HG03378 (cell line): ENCODE results near the gene PIK3AP1.
"Not testable (repeated sequence)": the region's sequence is repeated elsewhere in the genome, so short reads cannot be mapped to it uniquely, and the experiment has no call there.

ENCODE experiments used
- ATAC-seq: cut with Tn5 transposase; IDR thresholded peaks from one replicate; pipeline ENCODE4 v1.9.1; 2021; ENCODE audit warnings: mild to moderate bottlenecking, moderate library complexity; ENCODE audit not compliant: unreplicated experiment

The PIK3AP1 gene

DNA sequence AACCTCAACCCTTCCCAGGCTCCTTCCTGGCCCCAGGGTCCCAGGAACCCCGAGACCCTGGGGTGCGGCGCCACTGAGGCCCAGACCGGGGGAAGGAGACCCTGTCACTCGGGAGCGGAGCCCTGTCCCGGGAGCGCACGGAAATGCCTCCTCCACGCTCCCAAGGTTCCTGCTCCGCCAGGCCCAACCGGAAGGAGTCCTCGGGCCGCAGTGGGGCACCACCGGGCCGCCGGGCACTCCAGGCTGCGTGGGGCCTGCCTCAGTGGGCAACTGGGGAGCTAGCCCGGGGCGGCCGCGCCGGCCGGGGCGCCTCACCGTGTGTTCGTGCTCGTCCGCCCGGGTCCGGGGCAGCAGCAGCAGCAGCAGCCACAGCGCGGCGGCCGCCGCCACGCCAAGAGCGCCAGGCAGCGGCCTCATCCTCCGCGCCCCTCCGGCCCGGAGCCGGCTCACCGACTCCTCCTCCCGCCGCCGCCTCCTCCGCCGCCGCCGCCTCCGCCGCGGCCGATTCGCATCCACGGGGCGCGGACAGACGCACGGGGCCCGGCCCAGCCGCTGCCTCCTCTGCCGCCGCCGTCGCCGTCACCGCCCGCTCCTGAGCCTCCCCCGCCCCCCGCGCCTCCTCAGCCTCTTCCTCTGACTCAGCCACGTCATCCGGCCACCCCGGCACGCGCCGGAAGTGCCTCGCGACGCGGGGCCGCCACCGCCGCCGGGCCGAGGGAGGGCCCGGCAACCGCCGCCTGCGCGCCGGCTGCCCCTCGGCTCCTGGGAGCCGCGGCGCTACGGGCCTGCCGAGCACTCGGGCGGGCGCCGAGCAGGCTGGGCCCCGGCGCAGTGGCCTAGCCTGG, 133.7 kb downstream of the PIK3AP1 start, which contains the start of gene TM9SF3:
TM9SF3 (minus strand) TSS at position 594 of the 845 bp plus-strand sequence; CDS start at position 417, 177 bp downstream.
- ATAC-seq, result peak; percentile 37

DNA sequence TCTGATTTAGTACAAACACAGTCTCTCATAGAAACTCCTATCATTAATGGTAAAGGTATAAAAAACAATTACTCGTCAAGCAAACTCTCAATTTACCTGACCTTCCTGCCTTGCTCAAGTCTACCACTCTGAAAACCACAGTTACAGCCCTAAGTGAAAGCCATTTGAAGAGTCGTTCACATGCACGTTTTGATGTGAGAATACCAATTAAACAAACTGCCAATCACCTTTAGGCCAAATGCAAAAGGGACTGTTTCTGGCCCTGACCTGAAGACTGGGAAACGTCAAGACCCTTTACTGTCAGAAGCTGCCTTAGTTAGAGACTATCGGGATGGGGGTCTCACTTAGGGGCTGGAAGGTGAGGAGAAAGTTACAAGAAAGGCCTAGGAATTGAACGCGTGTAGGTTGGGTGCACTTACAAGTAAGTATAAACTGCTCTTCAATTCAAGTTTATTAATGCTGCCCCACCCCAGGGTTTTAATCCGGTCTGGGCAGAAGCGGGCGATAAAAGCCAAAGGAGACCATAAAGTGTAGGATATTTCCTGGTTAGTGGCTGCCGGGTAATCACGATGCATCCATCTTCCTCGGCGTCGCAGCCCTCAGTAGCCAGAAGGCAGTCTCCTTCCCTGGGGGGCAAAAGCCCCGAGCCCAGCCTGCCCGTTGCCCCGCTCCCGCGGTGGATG, 134.4 kb downstream of the PIK3AP1 start:
- peak; percentile 25 for ATAC-seq

DNA sequence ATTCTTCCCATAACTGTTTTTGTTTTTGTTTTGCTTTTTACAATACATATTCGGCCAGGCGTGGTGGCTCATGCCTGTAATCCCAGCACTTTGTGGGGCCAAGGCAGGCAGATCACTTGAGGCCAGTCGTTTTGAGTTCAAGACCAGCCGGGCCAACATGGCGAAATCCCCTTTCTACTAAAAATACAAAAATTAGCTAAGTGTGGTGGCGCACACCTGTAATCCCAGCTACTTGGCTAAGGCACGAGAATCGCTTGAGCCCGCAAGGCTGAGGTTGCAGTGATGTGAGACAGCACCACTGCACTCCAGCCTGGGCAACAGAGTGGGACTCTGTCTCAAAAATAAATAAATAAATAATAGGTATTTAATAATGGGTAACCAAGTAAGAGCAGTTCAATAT, 135.8 kb downstream of the PIK3AP1 start:
- no peak for ATAC-seq

DNA sequence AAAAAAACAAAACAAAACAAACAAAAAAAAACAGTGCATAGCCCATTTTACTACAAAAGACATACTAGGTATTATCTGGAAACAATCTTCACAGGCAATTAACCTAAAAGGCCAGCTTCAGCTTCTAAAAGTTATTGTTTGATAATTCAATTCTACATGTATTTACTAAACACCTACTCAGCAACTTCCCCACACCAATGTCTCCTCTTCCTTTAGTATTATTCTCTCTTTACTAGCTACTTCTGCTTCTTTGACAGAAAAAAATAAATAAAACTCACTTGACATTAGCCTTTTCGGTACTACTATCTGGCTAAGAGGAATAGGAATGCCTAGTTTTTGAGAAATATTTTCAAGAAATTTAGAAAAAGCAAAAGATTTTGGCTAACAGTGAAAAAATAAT, 136.3 kb downstream of the PIK3AP1 start:
- ATAC-seq, result no peak

DNA sequence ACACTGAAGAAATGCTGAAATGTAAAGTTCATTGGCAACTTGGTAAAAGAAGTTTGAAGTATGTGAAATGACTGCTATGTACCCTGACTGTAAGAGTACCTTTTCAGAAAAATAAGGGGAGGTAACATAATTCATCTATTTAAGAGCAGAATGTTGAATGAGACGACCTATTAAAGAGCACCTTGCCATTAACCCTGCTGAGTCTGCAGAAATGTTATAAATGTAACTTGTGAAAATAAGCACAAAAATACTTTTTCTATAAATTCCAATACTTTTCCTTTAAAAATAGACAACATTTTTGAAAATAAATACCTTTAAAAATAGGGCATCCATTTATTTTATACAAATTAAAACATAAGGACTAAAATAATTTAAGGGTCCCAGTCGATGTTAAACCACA, 141.2 kb downstream of the PIK3AP1 start:
- no peak for ATAC-seq

DNA sequence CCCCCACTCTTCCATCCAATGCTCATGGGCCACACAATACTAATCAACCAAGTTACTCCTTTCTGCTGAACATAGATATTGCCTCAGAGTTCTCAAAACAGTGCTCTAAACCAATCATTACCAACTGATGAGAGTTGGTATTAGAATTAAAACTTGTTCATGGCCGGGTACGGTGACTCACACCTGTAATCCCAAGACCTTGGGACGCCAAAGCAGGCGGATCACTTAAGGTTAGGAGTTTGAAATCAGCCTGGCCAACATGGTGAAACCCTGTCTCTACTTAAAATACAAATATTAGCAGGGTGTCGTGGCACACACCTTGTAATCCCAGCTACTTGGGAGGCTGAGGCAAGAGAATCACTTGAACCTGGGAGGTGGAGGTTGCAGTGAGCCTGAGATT, 141.7 kb downstream of the PIK3AP1 start:
- ATAC-seq, result no peak

DNA sequence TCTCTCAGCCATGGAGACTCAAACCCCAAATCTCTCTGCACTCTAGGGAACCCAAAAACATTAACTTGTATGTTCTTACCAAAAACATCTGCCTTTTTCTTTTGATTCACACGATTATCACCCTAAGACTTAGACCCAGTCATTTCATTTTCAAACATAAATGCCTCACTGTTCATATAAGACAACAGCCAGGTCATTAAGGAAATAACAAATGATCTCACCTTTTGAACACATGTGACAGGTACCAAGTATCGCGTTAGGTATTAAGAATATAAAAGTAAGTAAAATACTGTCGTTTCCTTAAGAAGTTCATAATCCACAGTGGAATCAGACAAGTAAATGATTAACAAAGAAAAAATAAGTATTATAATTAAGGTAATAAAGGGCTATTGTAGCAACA, 142.3 kb downstream of the PIK3AP1 start:
- no peak for ATAC-seq

DNA sequence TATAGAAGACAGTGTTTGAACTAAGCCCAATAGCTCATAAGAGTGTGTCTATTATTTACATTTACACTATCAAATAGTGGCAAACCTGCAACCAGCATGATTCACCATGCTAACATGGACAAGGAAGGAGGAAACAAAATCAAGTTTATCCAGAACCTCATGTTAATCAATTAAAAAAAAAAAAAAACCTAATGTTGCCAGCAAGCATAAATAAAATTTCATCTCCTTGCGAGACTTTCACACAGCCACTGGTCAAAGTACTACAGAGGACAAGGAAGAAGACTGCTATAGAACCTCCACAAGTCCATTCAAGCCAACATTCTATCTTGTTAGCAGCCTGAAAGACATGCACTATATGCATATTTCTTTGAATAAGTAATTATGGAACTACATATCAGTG, 143.2 kb downstream of the PIK3AP1 start:
- ATAC-seq, result no peak

DNA sequence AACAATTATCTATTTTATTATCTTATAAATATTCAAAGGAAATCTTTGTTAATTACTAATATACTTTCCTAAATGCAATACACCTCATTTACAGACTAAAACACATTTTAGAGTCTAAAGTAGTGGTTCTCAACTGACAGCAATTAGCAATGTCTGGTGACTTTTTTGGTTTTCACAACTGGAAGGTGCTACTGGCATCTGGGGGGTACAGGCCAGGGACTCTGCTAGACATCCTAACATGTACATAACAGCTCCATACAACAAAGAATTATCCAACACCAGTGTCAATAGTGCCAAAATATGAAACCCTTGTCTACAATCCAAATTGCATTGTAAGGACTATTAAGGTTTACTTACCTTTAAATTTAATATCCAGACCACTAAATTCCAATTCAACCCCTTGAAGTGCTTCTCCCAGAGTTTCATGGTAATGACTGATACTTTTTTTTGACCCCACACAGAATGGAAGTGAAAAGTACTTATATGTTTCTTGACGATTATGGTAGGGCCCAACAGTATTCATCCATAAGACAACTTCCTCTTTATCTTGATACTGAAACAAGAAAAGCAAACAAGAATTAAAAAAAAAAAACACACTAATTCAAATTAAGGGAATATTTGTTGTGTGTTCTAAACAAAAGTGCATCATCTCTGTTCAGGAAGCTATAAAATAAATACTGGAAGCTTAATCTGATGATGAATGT, 143.9 kb downstream of the PIK3AP1 start:
- no peak for ATAC-seq

DNA sequence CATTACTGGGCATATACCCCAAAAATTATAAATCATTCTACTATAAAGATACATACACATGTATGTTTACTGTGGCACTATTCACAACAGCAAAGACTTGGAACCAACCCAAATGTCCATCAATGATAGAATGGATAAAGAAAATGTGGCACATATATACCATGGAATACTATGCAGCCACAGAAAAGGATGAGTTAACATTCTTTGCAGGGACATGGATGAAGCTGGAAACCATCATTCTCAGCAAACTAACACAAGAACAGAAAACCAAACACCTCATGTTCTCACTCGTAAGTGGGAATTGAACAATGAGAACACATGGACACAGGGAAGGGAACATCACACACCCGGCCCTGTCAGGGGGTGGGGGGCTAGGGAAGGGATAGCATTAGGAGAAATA, 145.8 kb downstream of the PIK3AP1 start:
- not testable (repeated sequence) for ATAC-seq

DNA sequence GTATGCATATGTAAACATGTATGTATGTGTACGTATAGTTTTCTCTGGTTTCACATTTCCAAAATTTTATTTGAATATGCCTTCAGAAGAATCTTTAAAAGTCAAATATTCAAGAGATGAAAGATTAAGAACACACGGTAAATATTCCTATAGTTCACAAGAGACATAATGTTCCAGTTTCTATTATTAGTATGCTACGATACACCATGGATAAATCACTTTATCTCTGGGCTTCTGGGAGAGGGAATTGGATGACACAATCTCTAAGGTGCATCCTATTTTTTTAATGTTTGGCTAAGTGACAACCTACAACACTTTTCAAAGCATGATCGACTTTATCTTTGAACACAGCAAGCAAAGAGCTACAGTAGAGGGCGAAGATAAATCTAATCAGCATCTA, 147.3 kb downstream of the PIK3AP1 start:
- ATAC-seq, result no peak

DNA sequence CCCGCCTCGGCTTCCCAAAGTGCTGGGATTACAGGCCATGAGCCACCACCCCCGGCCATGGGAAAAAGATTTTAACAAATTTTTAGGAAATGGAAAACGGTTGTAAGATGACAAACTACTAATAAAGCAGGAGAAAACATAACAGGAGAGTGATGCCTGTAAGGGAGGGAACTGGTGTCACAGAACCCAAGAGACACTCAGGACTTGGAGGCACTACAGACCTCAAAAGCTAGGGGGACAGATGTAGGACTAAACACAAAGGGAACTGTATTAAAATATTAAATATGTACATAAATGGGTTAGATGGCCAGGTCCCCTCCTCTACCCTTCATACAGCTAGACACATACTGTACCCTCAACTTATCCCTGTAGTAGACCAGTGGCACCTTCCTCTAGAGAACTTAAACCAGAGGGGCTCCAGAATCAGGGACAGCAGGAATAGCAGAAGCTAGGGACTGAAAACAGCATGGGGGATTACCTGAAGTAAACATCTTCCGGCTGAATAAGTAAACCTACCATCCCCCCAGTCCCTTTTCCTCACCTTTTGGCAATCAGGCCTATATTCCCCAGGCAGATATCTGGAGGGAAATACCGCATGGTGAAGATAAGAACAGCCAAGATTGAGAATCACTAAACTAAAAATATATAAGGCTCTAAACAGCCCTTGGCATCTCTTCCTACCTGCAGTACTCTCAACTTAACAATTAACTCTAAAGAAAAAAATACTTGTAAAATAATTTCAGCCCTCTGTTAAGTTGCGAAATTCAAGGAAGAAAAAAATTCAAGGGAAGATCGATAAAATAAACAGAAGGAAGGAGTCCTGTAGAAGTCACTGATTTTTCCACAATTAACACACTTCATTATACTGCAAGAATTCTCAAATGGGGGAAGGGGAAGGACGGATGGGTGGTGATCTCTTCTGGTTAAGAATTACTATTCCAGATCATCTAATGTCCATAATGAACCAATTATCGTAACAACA, 149.0 kb downstream of the PIK3AP1 start:
- no peak for ATAC-seq

DNA sequence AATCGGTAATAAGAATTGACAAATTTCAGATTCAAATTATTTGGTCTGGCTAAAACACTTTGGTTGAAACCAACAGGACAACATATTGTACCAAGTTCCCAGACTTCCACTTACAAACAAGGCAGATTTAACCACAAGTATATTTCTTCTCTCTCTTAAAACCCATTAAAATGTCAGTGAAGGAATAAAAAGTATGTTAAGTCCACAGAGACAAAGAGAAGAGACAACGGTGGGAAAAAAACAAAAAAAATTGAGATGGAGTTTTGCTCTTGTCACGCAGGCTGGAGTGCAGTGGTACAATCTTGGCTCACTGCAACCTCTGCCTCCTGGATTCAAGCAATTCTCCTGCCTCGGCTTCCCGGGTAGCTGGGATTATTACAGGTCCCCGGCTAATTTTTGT, 149.8 kb downstream of the PIK3AP1 start:
- no peak for ATAC-seq

DNA sequence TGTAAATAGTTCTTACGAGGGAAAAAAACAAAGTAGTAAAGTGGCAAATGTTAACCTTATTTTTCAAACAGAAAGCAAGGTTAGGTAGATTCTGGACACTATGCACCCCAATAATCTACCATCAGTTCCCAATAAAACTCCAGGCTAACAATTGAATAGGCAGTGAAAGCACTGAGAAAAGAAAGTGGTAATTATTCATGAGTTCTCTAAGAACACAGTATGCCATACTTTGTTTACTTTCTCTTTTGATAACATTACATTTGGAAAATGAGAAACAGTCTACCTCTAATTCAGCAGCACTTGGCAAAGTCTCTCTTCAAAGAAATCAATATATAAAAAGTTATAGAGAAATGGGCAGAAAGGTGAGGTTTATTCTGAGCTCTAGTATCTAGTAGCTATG, 151.9 kb downstream of the PIK3AP1 start:
- no peak for ATAC-seq

DNA sequence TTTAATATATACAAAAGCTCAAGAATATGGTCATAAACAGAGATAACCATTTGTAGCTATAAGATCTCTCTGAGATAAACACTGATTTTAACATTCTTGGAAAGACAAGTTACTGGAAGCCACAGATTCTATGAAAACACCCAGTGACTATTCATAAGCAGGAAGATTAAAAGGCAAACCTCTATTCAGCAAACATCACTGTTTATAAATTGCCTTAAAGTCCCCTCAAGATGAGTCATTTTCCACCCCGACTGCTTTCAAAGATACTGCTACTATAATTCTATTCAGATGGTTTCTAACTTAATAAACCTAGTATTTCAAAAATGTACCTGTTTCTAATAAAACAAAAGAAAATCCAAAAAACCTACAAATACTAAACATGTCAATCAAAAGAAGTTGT, 154.5 kb downstream of the PIK3AP1 start:
- ATAC-seq, result no peak

DNA sequence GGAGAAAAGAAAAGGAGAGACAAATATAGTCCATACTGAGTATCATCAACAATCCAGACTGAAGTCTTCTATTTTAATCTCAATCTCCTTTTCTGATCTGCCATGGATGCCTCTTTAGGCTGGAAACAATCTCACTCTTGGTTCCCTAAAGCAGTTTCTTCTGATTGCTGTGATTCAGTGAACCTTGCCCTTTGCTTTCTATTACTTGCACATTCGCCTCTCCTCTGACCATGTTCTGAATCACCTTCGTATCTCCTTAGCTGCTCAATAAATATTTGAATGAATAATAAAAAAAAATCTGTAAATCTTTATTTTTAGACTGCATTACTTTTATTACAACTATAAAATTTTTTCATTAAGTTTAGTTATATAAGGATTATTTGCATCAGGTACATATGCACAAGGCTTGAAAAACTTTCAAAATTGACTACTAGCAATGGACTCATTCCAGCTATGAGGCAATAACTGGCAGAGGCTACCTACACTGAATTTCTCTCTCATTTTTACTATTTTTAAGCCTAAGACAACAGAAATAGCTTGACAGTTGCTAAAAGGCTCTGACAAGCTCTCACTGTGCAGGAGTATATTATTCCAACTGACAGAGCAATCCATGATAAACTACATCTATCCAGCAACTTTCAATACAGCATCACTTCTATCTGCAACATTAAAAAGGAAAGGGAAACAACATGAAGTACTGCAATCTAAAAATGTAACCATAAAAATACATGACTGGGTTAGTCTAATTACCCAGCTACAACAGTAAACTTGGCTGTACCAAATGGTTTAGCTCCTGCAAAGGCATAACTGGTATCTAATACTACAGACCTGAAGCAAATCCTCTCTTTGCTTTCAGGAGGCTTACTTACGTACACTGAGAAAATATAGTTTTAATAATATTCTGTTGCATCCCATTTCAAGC, 159.1 kb downstream of the PIK3AP1 start:
- ATAC-seq, result no peak

DNA sequence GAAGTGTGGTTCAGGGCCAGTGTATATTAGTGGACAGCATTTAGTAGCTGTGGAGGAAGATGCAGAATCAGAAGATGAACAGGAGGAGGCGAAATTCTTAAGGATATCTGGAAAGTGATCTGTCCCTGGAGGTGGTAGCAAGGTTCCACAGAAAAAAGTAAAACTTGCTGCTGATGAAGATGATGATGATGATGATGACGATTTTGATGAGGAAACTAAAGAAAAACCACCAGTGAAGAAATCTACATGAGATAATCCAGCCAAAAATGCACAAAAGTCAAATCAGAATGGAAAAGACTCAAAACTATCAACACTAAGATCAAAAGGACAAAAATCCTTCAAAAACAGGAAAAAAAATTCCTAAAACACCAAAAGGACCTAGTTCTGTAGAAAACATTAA, 159.8 kb downstream of the PIK3AP1 start:
- ATAC-seq, result no peak

DNA sequence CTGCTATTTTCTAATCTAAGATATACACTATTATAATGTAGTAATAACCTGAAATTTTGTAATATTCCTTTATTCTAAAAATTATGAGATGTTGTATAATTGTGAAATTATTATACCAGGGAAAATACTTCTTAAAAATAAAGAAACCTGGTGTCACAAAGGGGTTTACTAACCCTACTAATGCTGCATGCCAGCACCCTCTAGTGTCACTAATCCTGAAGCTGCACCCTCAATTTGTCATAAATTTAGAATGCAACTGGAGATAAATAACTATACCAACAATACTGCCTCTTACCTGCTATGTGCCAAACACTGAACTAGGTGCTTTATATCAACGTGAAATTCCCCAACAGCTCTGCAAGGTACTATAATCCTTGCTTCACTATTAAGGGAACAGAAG, 164.3 kb downstream of the PIK3AP1 start:
- no peak for ATAC-seq

DNA sequence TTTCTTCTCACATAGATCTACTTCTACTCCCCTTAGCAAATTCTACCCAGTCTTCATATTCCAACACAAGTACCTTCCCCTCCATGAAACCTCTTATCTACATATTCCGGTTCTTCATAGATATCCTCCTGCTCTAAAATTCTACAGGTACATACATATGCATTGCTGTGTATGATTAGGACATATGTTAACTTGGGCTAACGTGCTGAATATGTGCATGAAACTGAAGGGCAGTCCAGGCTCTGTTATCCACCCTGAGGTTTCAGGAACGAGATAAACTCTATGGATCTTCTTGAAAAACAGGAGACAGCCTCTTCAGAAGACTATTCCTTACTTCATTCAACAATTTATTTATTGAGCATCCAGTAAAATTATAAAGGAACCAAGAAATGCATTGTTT, 165.0 kb downstream of the PIK3AP1 start:
- no peak for ATAC-seq
